H4 (cell line): Measurements from ENCODE around the gene ASPHD1. TPM values are rescaled to one million over a fixed set of nuclear protein-coding genes. Genes with fewer than 3 reads are reported as not detected.

Experiments used
- DNase-seq: peaks from one replicate; pipeline ENCODE4 v3.0.0-alpha.2; 2015; ENCODE audit warnings: low spot score
- total RNA-seq: library from RNA; depleted of rRNA; stranded (reverse); fragments of >200 nt; shearing (Covaris generic); gene quantifications from 2 replicates; pipeline ENCODE4 v1.2.3, GENCODE V29; 2014; rRNA removed

Gene ASPHD1
- total RNA-seq, 1 experiment from 2014 or later: 3.6 TPM

DNA sequence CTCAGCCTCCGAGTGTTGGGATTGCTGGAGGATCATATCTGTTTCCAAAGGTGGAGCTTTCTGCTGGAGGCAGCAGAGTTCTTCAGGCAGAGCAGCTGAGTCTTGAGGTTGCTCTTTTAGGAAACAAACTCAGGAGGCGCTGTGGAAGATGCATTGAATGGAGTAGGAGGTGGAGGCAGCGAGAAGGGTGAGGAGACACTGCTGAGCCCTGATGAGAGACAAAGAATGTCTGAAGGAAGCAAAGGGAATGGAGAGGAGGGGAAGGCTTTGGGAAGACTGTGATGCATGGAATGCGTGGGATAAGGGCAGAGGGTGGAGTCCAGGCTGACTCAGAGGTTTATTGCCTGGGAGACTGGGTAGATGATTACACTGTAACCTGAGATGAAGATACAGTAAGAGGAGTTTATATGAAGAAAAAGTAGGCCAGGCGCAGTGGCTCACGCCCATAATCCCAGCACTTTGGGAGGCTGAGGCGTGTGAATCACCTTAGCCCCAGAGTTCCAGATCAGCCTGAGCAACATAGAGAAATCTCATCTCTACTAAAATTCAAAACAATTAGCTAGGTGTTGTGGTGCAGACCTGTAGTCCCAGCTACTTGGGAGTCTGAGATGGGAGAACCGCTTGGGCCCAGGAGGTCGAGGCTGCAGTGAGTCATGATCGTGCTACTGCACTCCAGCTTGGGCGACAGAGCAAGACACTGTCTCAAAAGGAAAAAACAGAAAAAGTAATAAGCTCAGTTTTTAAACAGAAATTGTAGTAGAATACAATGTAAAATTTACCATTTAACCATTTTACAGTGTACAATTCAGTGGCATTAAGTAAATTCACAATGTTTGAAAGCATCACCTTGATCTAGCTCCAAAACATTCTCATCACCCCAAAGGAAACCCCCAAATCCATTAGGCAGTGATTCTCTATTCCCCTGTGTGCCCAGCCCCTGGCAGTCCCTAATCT is 43.8 kb downstream of the ASPHD1 start:
- peak; percentile 97 for DNase-seq

GRCh38 chr16:29947897-29948296 is 47.6 kb downstream of the ASPHD1 start:
- no peak for DNase-seq

DNA sequence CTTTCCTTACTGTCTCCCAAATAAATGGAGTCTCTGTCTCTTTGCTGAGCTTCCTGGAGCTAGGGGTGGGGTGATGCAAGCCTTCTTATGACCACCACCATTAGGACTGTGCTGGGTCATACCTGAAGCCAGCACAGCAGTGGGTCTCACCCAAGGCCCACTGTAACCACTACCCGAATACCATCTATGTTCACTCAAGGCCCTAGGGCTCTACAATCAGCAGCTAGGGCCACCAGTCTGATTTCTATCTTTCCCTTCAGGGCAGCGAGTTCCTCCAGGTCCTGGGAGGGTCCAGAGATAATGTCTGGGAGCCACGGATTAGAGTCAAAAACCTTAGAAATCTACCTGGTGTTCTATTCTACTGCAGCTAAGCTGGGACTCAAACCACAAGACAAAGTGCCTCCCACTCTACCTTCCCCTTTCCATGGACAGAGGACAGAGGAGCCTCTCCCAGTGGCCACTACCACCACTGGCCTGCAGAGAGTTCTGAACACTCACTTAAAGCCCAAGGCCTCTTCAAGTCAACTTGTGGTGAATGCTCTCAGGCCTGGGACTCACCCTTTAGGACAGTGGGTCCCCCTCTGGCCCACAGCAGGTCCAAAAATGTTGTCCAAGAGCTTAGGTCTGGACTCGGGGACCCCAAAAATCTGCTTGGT is 50.6 kb downstream of the ASPHD1 start:
- no peak for DNase-seq

DNA sequence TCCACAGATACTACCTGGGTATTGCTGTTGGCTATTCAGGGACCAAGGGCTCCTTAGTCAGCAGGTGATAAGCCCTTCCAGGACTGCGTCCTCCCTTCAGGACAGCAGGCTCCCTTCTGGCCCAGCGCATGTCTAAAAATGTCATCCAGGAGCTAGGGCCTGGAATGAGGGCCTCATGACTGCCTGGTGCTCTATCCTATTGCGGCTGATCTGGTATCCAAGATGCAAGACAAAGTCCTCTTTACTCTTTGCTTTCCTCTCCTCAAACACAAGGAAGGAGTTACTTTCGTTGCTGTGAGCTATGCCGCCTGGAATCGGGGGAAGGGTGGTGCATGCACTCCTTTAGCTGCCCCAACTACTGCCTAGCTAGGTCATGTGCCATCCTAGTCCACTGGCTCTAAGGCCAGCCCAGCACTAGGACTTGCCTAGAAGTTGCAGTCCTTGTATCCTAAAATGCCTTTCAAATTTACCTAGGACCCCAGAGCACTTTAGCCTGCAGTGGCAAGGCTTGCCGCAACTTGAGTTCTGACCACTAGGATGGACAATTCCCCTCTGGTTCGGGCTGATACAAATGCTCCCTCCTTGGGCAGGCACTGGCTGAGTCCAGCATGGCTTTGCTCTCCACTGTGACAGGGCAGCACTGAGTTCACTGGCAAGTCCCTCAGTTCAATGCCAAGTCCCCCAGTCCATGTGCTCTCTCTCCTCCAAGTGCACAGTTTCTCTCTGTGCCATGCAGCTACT is 51.5 kb downstream of the ASPHD1 start:
- DNase-seq: no peak

Other genes starting within 250 kb of the ASPHD1 start
- 0.70 and 2.8 TPM in 2 replicates for gene SPN, start 237.2 kb upstream of the ASPHD1 start, total RNA-seq
- 0.27 and 0.93 TPM in 2 replicates for gene QPRT, start 221.3 kb upstream of the ASPHD1 start, total RNA-seq
- 3.5 and 4.6 TPM in 2 replicates for gene C16orf54, start 154.5 kb upstream of the ASPHD1 start, total RNA-seq
- not detected in 2 replicates for gene ZG16, start 122.2 kb upstream of the ASPHD1 start, total RNA-seq
- gene KIF22, start 109.7 kb upstream of the ASPHD1 start, total RNA-seq: 60.9 and 72.7 TPM in 2 replicates
- 84.6 and 135 TPM in 2 replicates for gene MAZ, start 94.0 kb upstream of the ASPHD1 start, total RNA-seq
- gene PRRT2, start 88.3 kb upstream of the ASPHD1 start, total RNA-seq: 0.14 and 1.0 TPM in 2 replicates
- 43.4 and 46.3 TPM in 2 replicates for gene PAGR1, start 84.3 kb upstream of the ASPHD1 start, total RNA-seq
- 83.0 and 87.2 TPM in 2 replicates for gene MVP, start 80.0 kb upstream of the ASPHD1 start, total RNA-seq
- 52.8 and 58.4 TPM in 2 replicates for gene CDIPT, start 37.3 kb upstream of the ASPHD1 start, total RNA-seq
- 6.8 and 10.0 TPM in 2 replicates for gene SEZ6L2, start 938 bp upstream of the ASPHD1 start, total RNA-seq
- gene KCTD13, start 25.7 kb downstream of the ASPHD1 start, total RNA-seq: 3.3 and 7.4 TPM in 2 replicates
- 60.8 and 85.4 TPM in 2 replicates for gene TMEM219, start 61.6 kb downstream of the ASPHD1 start, total RNA-seq
- gene TAOK2, start 73.4 kb downstream of the ASPHD1 start, total RNA-seq: 11.6 and 17.2 TPM in 2 replicates
- gene HIRIP3, start 95.1 kb downstream of the ASPHD1 start, total RNA-seq: 18.2 and 24.8 TPM in 2 replicates
- 85.3 and 87.1 TPM in 2 replicates for gene INO80E, start 95.8 kb downstream of the ASPHD1 start, total RNA-seq
- gene DOC2A, start 110.5 kb downstream of the ASPHD1 start, total RNA-seq: 0.12 TPM in 1 of 2 replicates, not detected in the other
- not detected in 2 replicates for gene C16orf92, start 122.7 kb downstream of the ASPHD1 start, total RNA-seq
- gene TLCD3B, start 130.8 kb downstream of the ASPHD1 start, total RNA-seq: 0.04 TPM in 1 of 2 replicates, not detected in the other
- gene ALDOA, start 165.3 kb downstream of the ASPHD1 start, total RNA-seq: 1,896 and 1,920 TPM in 2 replicates
- gene PPP4C, start 175.5 kb downstream of the ASPHD1 start, total RNA-seq: 117 and 139 TPM in 2 replicates
- not detected in 2 replicates for gene TBX6, start 191.4 kb downstream of the ASPHD1 start, total RNA-seq
- 4.1 and 6.7 TPM in 2 replicates for gene YPEL3, start 195.7 kb downstream of the ASPHD1 start, total RNA-seq
- not detected in 2 replicates for gene GDPD3, start 213.0 kb downstream of the ASPHD1 start, total RNA-seq
- gene MAPK3, start 222.7 kb downstream of the ASPHD1 start, total RNA-seq: 18.3 and 26.6 TPM in 2 replicates